B cell (primary cell): ENCODE results near the gene TCERG1L. TPM values are rescaled to one million over a fixed set of nuclear protein-coding genes. Genes with fewer than 3 reads are reported as not detected.

Experiments
- ATAC-seq: fragments of 200-7000 bp; cut with Tn5 transposase; one replicate; pipeline ENCODE4 v1.10.0; 2021; ENCODE audit warnings: low read depth, mild to moderate bottlenecking, moderate number of reproducible peaks, moderate library complexity
- CTCF ChIA-PET: fragments of 350-600 bp; sonication (Branson Sonifier 250); formaldehyde crosslinking; loops from one replicate; lab custom pipeline; 2021; ENCODE audit warnings: antibody characterized with exemption, inconsistent platforms; lab: Charles Lee
- POLR2A ChIA-PET: fragments of 350-600 bp; sonication (Branson Sonifier 250); formaldehyde crosslinking; loops from one replicate; lab custom pipeline; 2021; ENCODE audit warnings: antibody characterized with exemption; lab: Charles Lee
- DNase-seq: peaks from one replicate; pipeline ENCODE4 v3.0.0; 2013
- H2AFZ ChIP-seq: 2 replicates; pipeline ENCODE4 v1.6.1; 2012; ENCODE audit warnings: mild to moderate bottlenecking, low read depth, low read length; ENCODE audit not compliant: insufficient read depth, poor library complexity, severe bottlenecking
- H3K27ac ChIP-seq, 2 donors: 1 replicate in 1 of 2; 2 replicates in 1 of 2; pipeline ENCODE4 v1.5.1; 2012 to 2013; ENCODE audit warnings: low read length in 2 of 2, mild to moderate bottlenecking in 2 of 2, moderate library complexity in 1 of 2
- H3K27me3 ChIP-seq, 4 experiments: fragments of 200-600 bp in 1 of 4; sonication (generic) in 1 of 4; replicated peaks in 1 of 4; 1 replicate in 2 of 4; 2 replicates in 2 of 4; pipeline versions ENCODE4 v1.6.1 to v1.7.0; 2013 to 2016; ENCODE audit warnings: low read length in 3 of 4, mild to moderate bottlenecking in 2 of 4, mixed read lengths in 1 of 4, moderate library complexity in 1 of 4; ENCODE audit not compliant: insufficient read depth in 4 of 4, control insufficient read depth in 3 of 4; ENCODE audit errors: control extremely low read depth in 1 of 4
- H3K36me3 ChIP-seq, 2 experiments: replicated peaks in 1 of 2; 1 replicate in 1 of 2; 2 replicates in 1 of 2; pipeline versions ENCODE4 v1.6.1 to v1.7.1; 2013; ENCODE audit warnings: low read length in 1 of 2; ENCODE audit not compliant: insufficient read depth in 2 of 2, control insufficient read depth in 1 of 2; ENCODE audit errors: control extremely low read depth in 1 of 2, extremely low read depth in 1 of 2
- H3K4me1 ChIP-seq, 2 donors: fragments of 200-600 bp in 1 of 2; sonication (generic) in 1 of 2; 1 replicate in 1 of 2; 2 replicates in 1 of 2; pipeline versions ENCODE4 v1.5.1 to v1.6.1; 2013 to 2017; ENCODE audit warnings: low read length in 2 of 2; ENCODE audit not compliant: control insufficient read depth in 2 of 2, insufficient read depth in 2 of 2
- H3K4me2 ChIP-seq: replicated peaks from 2 replicates; pipeline ENCODE3; 2012; ENCODE audit warnings: mild to moderate bottlenecking, low read depth, low read length; ENCODE audit not compliant: poor library complexity, severe bottlenecking
- H3K4me3 ChIP-seq, 5 experiments: fragments of 200-600 bp in 1 of 5; sonication (generic) in 1 of 5; 1 replicate in 3 of 5; 2 replicates in 2 of 5; pipeline versions ENCODE4 v1.5.1 to v1.7.0; 2011 to 2016; ENCODE audit warnings: low read length in 4 of 5, mild to moderate bottlenecking in 4 of 5, low read depth in 2 of 5, control low read depth in 1 of 5, moderate library complexity in 1 of 5; ENCODE audit not compliant: insufficient read depth in 1 of 5; ENCODE audit errors: control extremely low read depth in 1 of 5, extremely low read depth in 1 of 5
- H3K79me2 ChIP-seq: fragments of 200-600 bp; sonication (generic); one replicate; pipeline ENCODE4 v1.6.0; 2016; ENCODE audit warnings: low read length; ENCODE audit not compliant: control insufficient read depth, insufficient read depth
- H3K9ac ChIP-seq: fragments of 200-600 bp; sonication (generic); 2 replicates; pipeline ENCODE4 v1.6.1; 2017; ENCODE audit warnings: mild to moderate bottlenecking, low read length, moderate library complexity
- H3K9me3 ChIP-seq, 3 donors: one replicate each; pipeline versions ENCODE4 v1.6.1 to v1.7.1; 2013; ENCODE audit warnings: low read length in 2 of 3; ENCODE audit not compliant: control insufficient read depth in 2 of 3, insufficient read depth in 1 of 3; ENCODE audit errors: control extremely low read depth in 1 of 3
- H4K20me1 ChIP-seq: 2 replicates; pipeline ENCODE4 v1.6.0; 2012; ENCODE audit warnings: mild to moderate bottlenecking, low read length; ENCODE audit not compliant: insufficient read depth, control insufficient read depth, poor library complexity, severe bottlenecking
- H3K27ac Mint-ChIP-seq: one replicate; pipeline ENCODE4 v1.8.0; 2021; ENCODE audit warnings: mixed read lengths
- H3K27me3 Mint-ChIP-seq: one replicate; pipeline ENCODE4 v1.8.0; 2021; ENCODE audit warnings: mixed read lengths
- H3K4me1 Mint-ChIP-seq: one replicate; pipeline ENCODE4 v1.8.0; 2021; ENCODE audit warnings: mixed read lengths
- H3K4me3 Mint-ChIP-seq: one replicate; pipeline ENCODE4 v1.8.0; 2021; ENCODE audit warnings: mixed read lengths
- H3K9me3 Mint-ChIP-seq: one replicate; pipeline ENCODE4 v1.8.0; 2022; ENCODE audit warnings: mixed read lengths; ENCODE audit not compliant: insufficient read depth
- CTCF ChIP-seq: fragments of 200-600 bp; IDR thresholded peaks from one replicate; pipeline ENCODE4 v1.8.0; 2022; ENCODE audit warnings: antibody characterized with exemption, mild to moderate bottlenecking
- EZH2 ChIP-seq: IDR thresholded peaks from 2 replicates; pipeline ENCODE4 v1.6.1; 2012; ENCODE audit warnings: borderline replicate concordance, low read depth, mild to moderate bottlenecking, moderate library complexity, low read length; ENCODE audit not compliant: insufficient read depth, poor library complexity, severe bottlenecking
- WGBS: methylation state at CpG from one replicate; pipeline ENCODE4 v1.1.5; 2013; ENCODE audit warnings: missing lambda C conversion rate; ENCODE audit not compliant: insufficient coverage; 5-methylcytosine and 5-hydroxymethylcytosine counted together
- intact Hi-C: fragments of 100-400 bp; cut with micrococcal nuclease; formaldehyde crosslinking; loops from one replicate; pipeline ENCODE4 v1.10.0; 2022
- polyA plus RNA-seq: library from polyadenylated mRNA; depleted of rRNA; stranded (reverse); fragments of >200 nt; gene quantifications from 2 replicates; pipeline ENCODE4 v1.2.3, GENCODE V29; 2012
- total RNA-seq, 2 donors: library from RNA; stranded (reverse); fragments of 120-200 nt in 1 of 2; gene quantifications; 1 replicate in 1 of 2; 2 replicates in 1 of 2; pipeline versions ENCODE4 v1.2.3 to v1.2.4, GENCODE V29; 2013 to 2022

The TCERG1L gene
- total and polyA plus RNA-seq, 2 donors (not counting 1 experiment from before 2014, with no cell fraction given), result 0.10 TPM; not detected in 1

GRCh38 chr10:131320860-131321604, 9.5 kb upstream of the TCERG1L start:
- CTCF ChIA-PET, result no interaction called here
- WGBS, result 49% methylated on average over 10 of the region's 15 CpGs
- H3K4me1 Mint-ChIP-seq, result no peaks in the 10 kb centered on the region

More at GRCh38 chr10:131320860-131321604, 9.5 kb upstream of the TCERG1L start:
- Histone ChIP-seq H3K79me2 (no peaks in the 10 kb centered on the region), H3K27me3 (no peaks in the 10 kb centered on the region), H3K9me3 (peaks cover 0 to 10% (median 0%) of the 10 kb centered on the region in 3 donors), H3K27ac (no peak overlapping the region), H3K4me1 (no peaks in the 10 kb centered on the region), H3K4me3 (no peak overlapping the region), H4K20me1 (no peaks in the 10 kb centered on the region), H3K4me2 (no peak overlapping the region), H3K36me3 (no peaks in the 10 kb centered on the region), H3K9ac (no peak overlapping the region), H2AFZ (no peak overlapping the region)
- intact Hi-C loops, result no loop called here
- Mint-ChIP-seq H3K9me3 (no peaks in the 10 kb centered on the region), H3K27ac (no peak overlapping the region), H3K27me3 (peaks cover 32% of the 10 kb centered on the region), H3K4me3 (no peak overlapping the region)
- ATAC-seq, result no peak
- DNase-seq, result no peak
- TF ChIP-seq EZH2 (no peak), CTCF (no peak)
- POLR2A ChIA-PET, result no interaction called here
